ENCODE results near the gene MYOF.

DNA sequence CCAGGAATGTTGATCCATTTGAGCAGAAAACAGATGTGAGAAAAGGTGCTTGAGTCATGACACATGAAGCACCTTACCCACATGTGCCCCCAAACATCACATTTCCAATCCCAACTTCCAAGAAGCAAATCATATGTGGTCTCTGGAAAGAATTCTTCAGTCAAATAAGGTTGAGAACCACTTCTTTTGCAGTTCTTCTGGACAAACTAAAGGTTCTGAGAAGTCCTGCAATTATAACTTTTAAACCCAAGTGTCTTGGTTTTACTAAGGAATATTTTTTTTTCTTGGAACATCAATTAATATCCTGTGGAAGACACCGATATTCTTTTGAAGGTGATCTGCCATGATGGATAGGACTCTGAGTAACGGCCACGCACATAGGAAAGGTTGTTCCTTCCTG is 151.3 kb downstream of the MYOF start:
- TF ChIP-seq, protein P1, sequence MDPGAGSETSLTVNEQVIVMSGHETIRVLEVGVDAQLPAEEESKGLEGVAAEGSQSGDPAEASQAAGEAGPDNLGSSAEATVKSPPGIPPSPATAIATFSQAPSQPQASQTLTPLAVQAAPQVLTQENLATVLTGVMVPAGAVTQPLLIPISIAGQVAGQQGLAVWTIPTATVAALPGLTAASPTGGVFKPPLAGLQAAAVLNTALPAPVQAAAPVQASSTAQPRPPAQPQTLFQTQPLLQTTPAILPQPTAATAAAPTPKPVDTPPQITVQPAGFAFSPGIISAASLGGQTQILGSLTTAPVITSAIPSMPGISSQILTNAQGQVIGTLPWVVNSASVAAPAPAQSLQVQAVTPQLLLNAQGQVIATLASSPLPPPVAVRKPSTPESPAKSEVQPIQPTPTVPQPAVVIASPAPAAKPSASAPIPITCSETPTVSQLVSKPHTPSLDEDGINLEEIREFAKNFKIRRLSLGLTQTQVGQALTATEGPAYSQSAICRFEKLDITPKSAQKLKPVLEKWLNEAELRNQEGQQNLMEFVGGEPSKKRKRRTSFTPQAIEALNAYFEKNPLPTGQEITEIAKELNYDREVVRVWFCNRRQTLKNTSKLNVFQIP (CRISPR knock-in tag; IDR thresholded peaks at IDR 0.05; ENCODE audit: borderline replicate concordance, low read depth) = no peak
- no peak for TF ChIP-seq CSRNP3 (CRISPR knock-in tag; IDR thresholded peaks at IDR 0.05)
- TF ChIP-seq ZNF565 (CRISPR knock-in tag; conservative IDR thresholded peaks at IDR 0.05; ENCODE audit: low read depth) = no peak
- no peak for TF ChIP-seq ARNTL (CRISPR knock-in tag; IDR thresholded peaks at IDR 0.05; ENCODE audit: borderline replicate concordance, low read depth)

Data from SK-N-SH treated with all-trans-retinoic acid at 6 μM for 48 hours (cell line).